Mucosa of stomach (tissue), 1 donor: ENCODE results near the gene VAPA.

Experiments
- H3K27me3 ChIP-seq: one replicate; pipeline ENCODE4 v1.7.0; 2013; ENCODE audit warnings: mild to moderate bottlenecking, low read length; ENCODE audit not compliant: control insufficient read depth, insufficient read depth
- H3K36me3 ChIP-seq: one replicate; pipeline ENCODE4 v1.7.0; 2013; ENCODE audit warnings: low read length; ENCODE audit not compliant: control insufficient read depth, insufficient read depth
- H3K4me1 ChIP-seq: one replicate; pipeline ENCODE4 v1.7.0; 2013; ENCODE audit warnings: mild to moderate bottlenecking, low read length; ENCODE audit not compliant: control insufficient read depth, insufficient read depth
- H3K4me3 ChIP-seq: one replicate; pipeline ENCODE4 v1.7.0; 2013; ENCODE audit warnings: low read length
- H3K9ac ChIP-seq: one replicate; pipeline ENCODE4 v1.7.0; 2013; ENCODE audit warnings: mild to moderate bottlenecking, low read length, moderate library complexity
- H3K9me3 ChIP-seq: one replicate; pipeline ENCODE4 v1.7.0; 2013; ENCODE audit warnings: mild to moderate bottlenecking, low read length, moderate library complexity; ENCODE audit not compliant: control insufficient read depth
- donor health status: Pancreatic carcinoma.

VAPA gene

DNA sequence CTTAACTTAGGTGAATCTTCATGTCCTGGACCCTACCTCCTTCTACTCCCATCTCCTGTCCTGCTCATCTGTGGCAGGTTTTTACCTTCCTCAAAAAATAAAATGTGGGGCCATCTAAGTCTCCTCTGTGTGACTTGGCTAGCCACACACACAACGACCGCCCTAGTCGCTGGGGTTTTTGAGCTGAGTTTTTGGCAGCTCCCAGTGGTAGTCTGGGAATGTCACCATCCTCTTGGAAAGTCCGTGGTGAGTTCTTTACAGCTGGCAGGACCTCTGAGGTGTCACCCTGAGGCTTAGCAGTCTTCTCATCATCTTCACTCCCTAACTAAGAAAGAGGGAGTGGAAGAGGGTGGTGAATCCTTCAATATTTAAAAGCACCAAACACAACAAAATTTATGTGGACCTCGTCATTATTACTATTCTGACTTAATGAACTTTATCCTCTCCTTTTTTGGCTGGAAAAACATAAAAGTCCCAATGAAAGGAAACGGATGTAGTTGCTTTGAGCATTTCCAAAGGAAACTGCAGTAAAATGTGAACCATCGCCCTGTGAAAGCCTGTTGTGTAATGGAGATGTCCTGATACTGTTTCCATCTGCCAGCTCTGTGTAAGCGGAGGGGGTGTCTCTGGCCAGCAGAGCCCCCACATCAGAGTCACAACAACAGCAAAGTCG is 78.6 kb downstream of the VAPA start:
- no peaks in the 10 kb centered on the region for H3K27me3 ChIP-seq
- H3K4me3 ChIP-seq: no peak overlapping the region
- no peak overlapping the region for H3K9ac ChIP-seq
- H3K4me1 ChIP-seq: peaks cover 36% of the 10 kb centered on the region
- no peaks in the 10 kb centered on the region for H3K9me3 ChIP-seq
- no peaks in the 10 kb centered on the region for H3K36me3 ChIP-seq

DNA sequence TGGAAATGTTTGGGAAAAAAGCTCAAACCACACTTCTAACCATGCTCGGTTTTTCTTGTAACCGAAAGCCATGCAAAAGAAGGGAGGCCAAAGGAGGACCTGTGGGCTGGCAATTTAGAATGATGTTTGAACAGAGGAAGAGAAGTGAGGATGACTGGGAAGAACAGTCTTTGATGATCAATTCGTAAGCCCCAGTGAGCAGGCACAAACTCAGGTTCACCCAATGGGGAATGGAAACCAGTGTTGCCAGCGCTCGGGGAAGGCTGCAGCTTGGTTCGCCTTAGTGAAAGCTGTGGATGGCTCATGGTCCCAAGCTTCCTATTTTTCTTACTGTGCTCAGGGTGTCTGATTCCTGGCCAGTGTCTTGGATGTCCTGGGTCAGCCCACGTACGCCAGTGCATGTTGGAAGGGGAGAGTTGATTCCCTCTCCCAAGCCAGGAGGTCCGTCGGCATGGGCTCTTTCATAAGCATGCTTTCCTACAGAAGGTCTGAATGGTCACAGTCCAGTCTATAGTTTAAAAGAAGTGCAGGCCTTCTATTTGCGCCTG is 79.2 kb downstream of the VAPA start:
- Histone ChIP-seq H3K36me3 (no peaks in the 10 kb centered on the region), H3K4me1 (peaks cover 30% of the 10 kb centered on the region), H3K27me3 (no peaks in the 10 kb centered on the region), H3K4me3 (no peak overlapping the region), H3K9me3 (no peaks in the 10 kb centered on the region), H3K9ac (no peak overlapping the region)

DNA sequence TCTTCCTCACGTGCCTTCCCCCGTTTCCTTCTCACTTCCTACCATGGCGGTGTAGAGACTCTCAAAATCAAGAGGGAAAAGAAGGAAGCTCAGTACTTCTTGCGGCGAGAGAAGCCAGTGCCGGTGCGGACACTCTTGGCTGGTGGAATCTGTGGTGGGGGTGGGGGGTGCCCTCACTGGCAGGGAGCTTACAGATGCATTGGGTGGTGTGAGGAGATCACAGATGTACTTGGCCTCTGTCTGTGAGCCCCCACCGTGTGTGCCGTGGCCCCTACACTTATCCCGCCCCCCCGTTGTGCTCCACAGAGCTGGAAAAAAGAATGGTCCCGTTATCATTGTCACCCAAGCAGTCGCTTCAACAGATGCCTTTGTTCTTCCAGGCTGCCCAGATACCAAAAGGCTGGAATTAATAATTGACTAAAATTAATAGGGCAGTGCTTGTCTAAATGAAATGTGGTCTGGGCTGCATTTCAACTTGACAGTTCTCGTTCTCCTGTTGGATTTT is 79.8 kb downstream of the VAPA start:
- H3K36me3 ChIP-seq: no peaks in the 10 kb centered on the region
- no peaks in the 10 kb centered on the region for H3K27me3 ChIP-seq
- no peak overlapping the region for H3K4me3 ChIP-seq
- peaks cover 25% of the 10 kb centered on the region for H3K4me1 ChIP-seq
- H3K9me3 ChIP-seq: no peaks in the 10 kb centered on the region
- H3K9ac ChIP-seq: no peak overlapping the region

DNA sequence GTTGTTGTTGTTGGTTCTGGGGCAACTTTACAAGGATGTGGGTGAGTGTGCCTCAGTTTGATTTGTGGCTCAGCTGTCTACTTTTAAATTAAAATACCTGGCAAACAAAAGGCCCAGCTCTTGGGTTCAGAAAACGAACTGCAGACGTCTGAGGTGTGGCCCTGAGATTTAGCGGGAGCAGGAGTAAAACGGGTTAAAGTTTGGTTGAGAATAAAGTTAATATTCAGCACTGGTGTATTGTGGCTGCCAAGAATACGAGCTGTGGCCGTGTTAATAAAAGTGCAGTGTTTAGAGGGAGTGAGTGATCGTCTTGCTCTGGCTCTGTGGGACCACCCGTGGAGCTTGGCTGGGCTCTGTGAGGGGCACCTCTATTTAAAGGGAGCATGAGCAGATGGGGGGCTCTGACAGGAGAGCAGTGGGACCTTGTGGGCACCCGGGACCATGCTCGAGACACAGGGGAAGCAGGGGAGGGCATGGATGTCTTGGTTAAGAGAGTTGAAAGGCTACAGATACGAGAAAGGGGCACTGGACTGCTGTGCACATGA is 80.3 kb downstream of the VAPA start:
- Histone ChIP-seq H3K4me3 (no peak overlapping the region), H3K9me3 (no peaks in the 10 kb centered on the region), H3K36me3 (no peaks in the 10 kb centered on the region), H3K27me3 (no peaks in the 10 kb centered on the region), H3K9ac (no peak overlapping the region), H3K4me1 (peaks cover 23% of the 10 kb centered on the region)

DNA sequence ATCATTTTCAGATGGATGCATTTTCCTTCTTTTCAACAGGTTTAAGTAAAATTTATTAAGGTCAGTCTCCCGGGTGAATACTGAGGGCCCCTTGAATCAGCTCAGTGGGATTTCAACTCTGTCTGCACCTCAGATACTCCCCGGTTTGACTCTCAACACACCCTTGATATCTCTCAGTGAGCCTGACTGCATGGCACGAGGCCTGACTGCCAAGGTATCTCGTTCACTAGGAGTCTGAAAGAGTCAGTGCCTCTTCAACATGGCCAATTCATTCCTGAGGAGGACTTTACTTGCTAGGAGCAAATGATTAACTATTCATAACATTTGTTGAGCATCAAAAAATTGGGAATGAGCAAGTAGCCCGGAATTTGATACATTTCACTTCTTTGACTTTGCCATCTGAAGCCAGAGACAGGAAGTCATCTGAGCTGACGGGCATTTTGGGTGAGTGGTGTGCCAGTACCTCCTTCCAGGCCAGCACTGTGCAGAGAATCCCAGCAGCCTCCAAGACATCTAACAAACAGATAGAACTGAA is 81.0 kb downstream of the VAPA start:
- Histone ChIP-seq H3K4me1 (peaks cover 23% of the 10 kb centered on the region), H3K4me3 (no peak overlapping the region)

DNA sequence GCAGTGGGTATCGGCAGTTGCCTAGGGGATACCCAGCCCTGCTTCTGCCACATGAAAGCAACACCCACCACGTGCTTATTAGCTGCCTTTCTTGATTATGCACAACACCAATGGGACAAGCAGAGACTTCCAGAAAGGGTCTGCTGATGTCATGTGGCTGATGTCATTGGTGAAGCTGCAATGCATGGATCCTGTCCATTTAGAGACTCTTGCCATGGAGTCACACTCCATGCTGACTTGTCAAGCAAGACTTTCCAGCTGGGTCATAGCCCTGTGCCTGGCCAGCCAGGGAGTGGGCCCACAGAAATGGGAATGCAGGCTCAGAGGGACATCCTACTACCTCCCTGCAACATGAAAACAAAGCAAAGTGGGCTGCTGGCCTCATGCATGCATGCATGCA is 81.8 kb downstream of the VAPA start:
- Histone ChIP-seq H3K4me1 (peaks cover 23% of the 10 kb centered on the region), H3K9me3 (no peaks in the 10 kb centered on the region), H3K9ac (no peak overlapping the region), H3K36me3 (no peaks in the 10 kb centered on the region), H3K4me3 (no peak overlapping the region), H3K27me3 (no peaks in the 10 kb centered on the region)

More for the DNA sequence above, 81.0 kb downstream of the VAPA start:
- H3K36me3 ChIP-seq: no peaks in the 10 kb centered on the region
- no peaks in the 10 kb centered on the region for H3K27me3 ChIP-seq
- H3K9ac ChIP-seq: no peak overlapping the region
- no peaks in the 10 kb centered on the region for H3K9me3 ChIP-seq

DNA sequence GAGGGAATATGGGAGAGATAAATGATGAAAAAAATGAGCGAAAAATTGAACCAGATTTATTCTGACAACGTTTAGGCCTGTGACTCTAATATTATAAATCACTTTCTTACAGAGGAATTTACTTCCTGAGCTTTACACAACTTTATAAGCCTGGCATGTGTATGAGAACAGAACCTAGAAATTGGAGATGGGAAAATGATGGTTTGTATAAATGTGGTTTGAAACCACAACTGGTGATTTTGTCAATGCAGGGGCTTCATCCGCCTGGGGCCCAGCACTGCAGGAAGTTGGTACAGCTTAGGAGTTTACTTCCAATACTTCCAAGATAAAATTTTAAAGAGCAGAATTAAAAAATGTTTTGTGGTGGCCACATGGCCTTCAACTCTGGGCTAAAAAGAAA is 82.3 kb downstream of the VAPA start:
- Histone ChIP-seq H3K9ac (no peak overlapping the region), H3K9me3 (no peaks in the 10 kb centered on the region), H3K27me3 (no peaks in the 10 kb centered on the region), H3K36me3 (no peaks in the 10 kb centered on the region), H3K4me3 (no peak overlapping the region), H3K4me1 (peaks cover 23% of the 10 kb centered on the region)

DNA sequence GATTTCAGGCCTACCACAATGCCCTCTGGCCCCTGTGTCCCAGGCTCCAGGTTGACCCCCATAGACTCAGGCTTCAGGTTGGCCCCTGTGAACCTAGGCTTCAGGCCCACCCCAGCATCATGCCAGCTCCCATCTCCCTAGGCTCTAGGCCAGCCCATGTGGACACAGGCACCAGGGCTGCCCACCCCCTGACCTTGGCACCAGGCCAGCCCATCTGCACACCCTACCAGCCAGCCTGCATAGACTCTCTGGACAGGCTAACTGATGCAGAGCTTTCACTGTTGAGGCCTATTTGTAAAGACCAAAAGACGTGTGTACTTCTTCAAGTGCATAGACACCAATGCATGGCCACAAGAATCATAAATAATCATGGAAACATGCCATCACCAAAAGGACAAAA is 83.9 kb downstream of the VAPA start:
- Histone ChIP-seq H3K9ac (no peak overlapping the region), H3K27me3 (no peaks in the 10 kb centered on the region), H3K36me3 (no peaks in the 10 kb centered on the region), H3K9me3 (no peaks in the 10 kb centered on the region), H3K4me1 (peaks cover 23% of the 10 kb centered on the region), H3K4me3 (no peak overlapping the region)

DNA sequence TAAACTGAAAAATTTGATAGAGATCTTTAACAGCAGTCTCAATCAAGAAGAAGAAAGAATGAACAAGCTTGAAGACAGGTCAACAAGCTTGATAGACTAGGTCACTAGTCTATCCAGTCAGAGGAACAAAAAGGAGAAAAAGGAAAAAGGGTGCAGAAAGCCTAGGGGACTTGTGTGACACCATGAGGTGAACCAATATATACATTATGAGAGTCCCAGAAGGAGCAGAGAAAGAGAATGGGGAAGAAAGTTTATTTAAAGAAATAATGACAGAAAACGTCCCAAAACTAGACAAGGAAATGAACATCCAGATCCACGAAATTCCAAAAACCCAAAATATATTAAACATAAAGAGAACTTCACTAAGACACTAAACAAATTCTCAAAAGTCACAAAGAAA is 84.5 kb downstream of the VAPA start:
- H3K36me3 ChIP-seq: no peaks in the 10 kb centered on the region
- no peak overlapping the region for H3K4me3 ChIP-seq
- H3K9ac ChIP-seq: no peak overlapping the region
- no peaks in the 10 kb centered on the region for H3K27me3 ChIP-seq
- peaks cover 18% of the 10 kb centered on the region for H3K4me1 ChIP-seq
- H3K9me3 ChIP-seq: no peaks in the 10 kb centered on the region

DNA sequence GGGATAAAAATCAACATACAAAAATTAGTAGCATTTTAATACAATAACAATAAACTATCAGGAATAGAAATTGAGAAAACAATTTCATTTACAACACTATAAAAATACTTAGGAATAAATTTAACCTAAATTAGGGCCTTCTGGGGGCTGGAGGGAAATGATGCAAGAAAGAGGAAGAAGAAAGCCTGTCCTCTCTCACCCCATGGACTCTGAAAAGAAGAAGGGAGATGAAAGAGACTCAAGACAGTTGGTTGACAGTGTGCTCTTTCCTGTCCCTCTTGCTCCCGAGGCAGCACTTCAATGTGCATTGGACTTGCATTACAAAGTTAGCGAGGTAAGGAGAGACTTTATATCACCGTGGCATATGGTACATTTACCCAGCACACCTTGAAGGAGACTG is 88.5 kb downstream of the VAPA start:
- H3K27me3 ChIP-seq: no peaks in the 10 kb centered on the region
- H3K4me1 ChIP-seq: no peaks in the 10 kb centered on the region
- H3K9me3 ChIP-seq: no peaks in the 10 kb centered on the region
- no peak overlapping the region for H3K4me3 ChIP-seq
- H3K36me3 ChIP-seq: no peaks in the 10 kb centered on the region
- no peak overlapping the region for H3K9ac ChIP-seq

DNA sequence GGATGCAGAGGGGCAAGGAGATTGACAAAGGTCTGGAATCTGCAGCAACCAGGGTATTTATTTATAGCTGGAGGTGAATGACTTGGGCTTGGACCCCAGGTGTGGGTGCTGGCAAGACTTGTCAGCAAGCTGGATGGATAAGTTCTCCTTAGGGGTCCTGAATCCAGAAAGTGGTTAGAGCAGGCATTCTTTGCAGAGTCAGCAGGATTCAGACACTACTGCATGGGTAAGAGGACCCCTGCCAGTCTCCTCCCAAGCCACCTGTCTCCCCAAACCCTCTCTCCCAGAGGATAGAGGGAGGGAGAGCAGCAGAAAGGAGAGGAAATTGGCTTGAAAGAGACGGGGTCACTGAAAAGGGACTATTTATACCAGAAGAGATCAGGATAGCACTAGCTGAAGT is 89.5 kb downstream of the VAPA start:
- Histone ChIP-seq H3K36me3 (no peaks in the 10 kb centered on the region), H3K4me1 (no peaks in the 10 kb centered on the region), H3K4me3 (no peak overlapping the region), H3K9ac (no peak overlapping the region), H3K27me3 (no peaks in the 10 kb centered on the region), H3K9me3 (no peaks in the 10 kb centered on the region)

DNA sequence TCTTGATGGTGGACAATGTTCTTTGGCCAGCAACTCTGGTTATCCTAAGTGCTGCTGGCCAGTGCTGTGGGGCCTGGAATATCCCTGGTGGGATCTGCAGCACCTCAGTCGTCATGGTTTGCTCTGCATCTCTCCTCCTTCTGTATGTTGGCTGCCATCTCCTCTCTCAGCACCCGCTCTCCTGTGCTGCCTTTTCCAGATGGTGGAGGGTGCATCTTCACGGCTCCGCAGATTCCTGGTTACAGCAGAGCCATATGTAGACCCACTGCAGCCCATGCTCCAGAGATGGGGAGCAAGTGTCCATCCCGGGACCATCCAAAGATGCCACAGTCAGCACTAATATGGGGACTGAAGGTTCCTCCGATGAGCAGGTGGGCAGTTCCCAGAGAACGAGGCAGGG is 90.0 kb downstream of the VAPA start:
- H3K27me3 ChIP-seq: no peaks in the 10 kb centered on the region
- no peaks in the 10 kb centered on the region for H3K9me3 ChIP-seq
- no peak overlapping the region for H3K9ac ChIP-seq
- H3K36me3 ChIP-seq: no peaks in the 10 kb centered on the region
- H3K4me3 ChIP-seq: no peak overlapping the region
- no peaks in the 10 kb centered on the region for H3K4me1 ChIP-seq
